SU-DHL-6 (cell line): ENCODE data around the gene CAAP1.

Source experiments
- CTCF ChIP-seq: fragments of 200-600 bp; sonication (generic); IDR thresholded peaks from one replicate; pipeline ENCODE4 v1.5.1; 2017; ENCODE audit warnings: antibody characterized with exemption, mild to moderate bottlenecking, low read length, moderate library complexity; ENCODE audit not compliant: insufficient read depth, poor library complexity, severe bottlenecking
- EZH2phosphoT487 ChIP-seq: fragments of 200-600 bp; sonication (generic), shearing (Covaris generic); conservative IDR thresholded peaks from 2 replicates; pipeline ENCODE4 v1.6.1; 2018; ENCODE audit warnings: mild to moderate bottlenecking, antibody characterized with exemption, low read length, moderate library complexity, mixed read lengths

GRCh38 chr9:26904671-26905070 lies 12.1 kb upstream of the CAAP1 start:
- TF ChIP-seq CTCF (no peak), EZH2phosphoT487 (no peak)
